Activated CD8-positive, alpha-beta T cell treated with anti-CD3 and anti-CD28 coated beads, Interleukin-2, amount 10 ng/mL, durations not matched to agents 7 days and 5 days (primary cell): Measurements from ENCODE around the gene PNKP. TPM values are rescaled to one million over a fixed set of nuclear protein-coding genes. Genes with fewer than 3 reads are reported as not detected.

ENCODE experiments used
- ATAC-seq: fragments of 150-1000 bp; cut with Tn5 transposase; one replicate; pipeline ENCODE4 v1.10.0; 2021; ENCODE audit warnings: moderate library complexity
- CTCF ChIA-PET: fragments of 350-600 bp; sonication (Branson Sonifier 250); formaldehyde crosslinking; loops from one replicate; lab custom pipeline; 2021; ENCODE audit warnings: antibody characterized with exemption; lab: Charles Lee
- POLR2A ChIA-PET: fragments of 350-600 bp; sonication (Branson Sonifier 250); formaldehyde crosslinking; loops from one replicate; lab custom pipeline; 2021; ENCODE audit warnings: antibody characterized with exemption; lab: Charles Lee
- DNase-seq: peaks from one replicate; pipeline ENCODE4 v3.0.0-alpha.2; 2020
- H3K27ac Mint-ChIP-seq: one replicate; pipeline ENCODE4 v1.8.0; 2021; ENCODE audit warnings: mild to moderate bottlenecking, mixed read lengths
- H3K27me3 Mint-ChIP-seq: one replicate; pipeline ENCODE4 v1.8.0; 2021; ENCODE audit warnings: low read depth, mixed read lengths
- H3K36me3 Mint-ChIP-seq: one replicate; pipeline ENCODE4 v1.8.0; 2021; ENCODE audit warnings: low read depth, mixed read lengths
- H3K4me1 Mint-ChIP-seq: one replicate; pipeline ENCODE4 v1.8.0; 2021; ENCODE audit warnings: low read depth, mixed read lengths
- H3K4me3 Mint-ChIP-seq: one replicate; pipeline ENCODE4 v1.8.0; 2021; ENCODE audit warnings: mild to moderate bottlenecking, mixed read lengths
- H3K9me3 Mint-ChIP-seq: one replicate; pipeline ENCODE4 v1.8.0; 2022; ENCODE audit warnings: mixed read lengths; ENCODE audit not compliant: insufficient read depth
- total RNA-seq, 2 experiments: library from RNA; stranded (reverse); gene quantifications; one replicate each; pipeline ENCODE4 v1.2.3, GENCODE V29; 2021

PNKP gene
- total RNA-seq, 2 experiments from 2014 or later: 113 to 120 TPM

GRCh38 chr19:49855676-49856573, 11.5 kb downstream of the PNKP start:
- H3K27ac Mint-ChIP-seq: no peak overlapping the region
- no peak for ATAC-seq
- peaks cover 16% of the 10 kb centered on the region for H3K36me3 Mint-ChIP-seq
- CTCF ChIA-PET: no interaction called here
- POLR2A ChIA-PET: no interaction called here
- peaks cover 9% of the 10 kb centered on the region for H3K27me3 Mint-ChIP-seq
- no peak for DNase-seq
- no peak overlapping the region for H3K4me3 Mint-ChIP-seq
- H3K9me3 Mint-ChIP-seq: no peaks in the 10 kb centered on the region
- peaks cover 14% of the 10 kb centered on the region for H3K4me1 Mint-ChIP-seq

- no peak for DNase-seq
- Mint-ChIP-seq H3K4me1 (peaks cover 15% of the 10 kb centered on the region), H3K27me3 (peaks cover 9% of the 10 kb centered on the region), H3K27ac (no peak overlapping the region), H3K9me3 (no peaks in the 10 kb centered on the region), H3K36me3 (peaks cover 12% of the 10 kb centered on the region), H3K4me3 (no peak overlapping the region)
- ATAC-seq: no peak
- ChIA-PET CTCF (no interaction called here), POLR2A (no interaction called here)
Measured at GRCh38 chr19:49855277-49855675, 12.1 kb downstream of the PNKP start.

DNA sequence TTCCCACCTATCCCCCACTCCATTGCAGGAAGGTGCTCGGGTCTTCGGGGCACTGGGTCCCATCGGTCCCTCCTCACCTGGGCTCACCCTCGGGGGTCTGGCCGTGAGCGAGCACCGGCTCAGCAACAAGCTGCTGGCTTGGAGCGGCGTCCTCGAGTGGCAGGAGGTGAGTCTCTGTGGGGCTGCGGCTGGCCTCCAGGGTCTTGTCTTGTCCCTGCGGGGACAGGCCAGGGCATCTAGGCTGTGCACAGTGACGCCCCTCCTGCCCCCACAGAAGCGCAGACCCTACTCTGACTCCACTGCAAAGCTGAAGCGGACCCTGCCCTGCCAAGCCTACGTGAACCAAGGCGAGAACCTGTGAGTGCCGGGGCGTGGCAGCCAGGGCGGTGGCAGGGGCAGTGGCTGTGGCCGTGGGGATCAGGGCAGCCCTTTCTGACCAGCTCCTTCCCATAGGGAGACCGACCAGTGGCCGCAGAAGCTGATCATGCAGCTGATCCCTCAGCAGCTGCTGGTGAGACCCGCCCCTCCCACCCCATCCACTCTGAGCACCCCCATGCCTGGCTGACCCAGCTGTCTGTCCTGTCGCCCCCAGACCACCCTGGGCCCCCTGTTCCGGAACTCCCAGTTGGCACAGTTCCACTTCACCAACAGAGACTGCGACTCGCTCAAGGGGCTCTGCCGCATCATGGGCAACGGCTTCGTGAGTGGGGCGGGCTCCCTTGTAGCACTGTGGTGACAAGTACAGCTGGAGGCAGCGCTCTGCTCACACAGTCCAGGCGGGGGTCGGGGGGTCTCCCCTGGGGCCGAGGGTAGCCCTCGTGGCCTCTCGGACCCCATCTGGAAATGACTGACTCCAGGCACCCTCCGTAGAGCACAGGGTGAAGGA, 12.8 kb downstream of the PNKP start:
- H3K27me3 Mint-ChIP-seq: peaks cover 9% of the 10 kb centered on the region
- no peak for DNase-seq
- ChIA-PET POLR2A (interaction anchor here (0.6 to 0.9 kb wide), 2 partner anchors 10 to 412 kb away, joined by 3 to 5 read pairs; no protein-coding TSS in a partner anchor), CTCF (no interaction called here)
- ATAC-seq: no peak
- peaks cover 16% of the 10 kb centered on the region for H3K36me3 Mint-ChIP-seq
- H3K4me1 Mint-ChIP-seq: peaks cover 22% of the 10 kb centered on the region
- H3K27ac Mint-ChIP-seq: no peak overlapping the region
- no peaks in the 10 kb centered on the region for H3K9me3 Mint-ChIP-seq
- H3K4me3 Mint-ChIP-seq: no peak overlapping the region

DNA sequence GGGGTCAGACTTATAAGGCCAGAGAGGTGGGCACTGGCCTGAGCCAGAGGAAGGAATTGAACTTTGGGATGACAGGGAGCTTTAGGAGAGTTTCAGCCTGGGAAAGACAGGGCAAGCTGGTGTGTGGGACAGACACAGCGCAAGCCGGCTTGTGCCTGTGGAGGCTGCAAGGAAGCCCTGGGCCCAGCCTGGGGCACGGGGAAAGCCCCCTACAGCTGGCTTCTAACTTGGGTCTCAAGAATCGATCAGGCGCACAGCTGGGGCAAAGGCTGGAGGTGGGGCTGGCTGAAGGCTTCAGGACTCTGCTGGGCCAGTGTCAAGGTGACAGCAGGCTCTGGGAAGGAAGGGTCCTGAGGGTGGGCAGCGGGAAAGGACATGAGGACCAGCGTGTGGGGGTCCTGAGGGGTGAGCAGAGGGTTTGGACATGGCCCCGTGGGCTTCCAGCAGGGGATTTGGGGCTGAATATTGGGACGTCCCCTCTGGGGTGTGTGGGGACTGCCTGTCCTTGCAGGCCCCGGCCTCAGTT, 13.5 kb downstream of the PNKP start:
- peaks cover 9% of the 10 kb centered on the region for H3K27me3 Mint-ChIP-seq
- no peaks in the 10 kb centered on the region for H3K9me3 Mint-ChIP-seq
- peaks cover 15% of the 10 kb centered on the region for H3K36me3 Mint-ChIP-seq
- ChIA-PET CTCF (no interaction called here), POLR2A (interaction anchor here (0.6 to 0.9 kb wide), 2 partner anchors 11 to 411 kb away, joined by 3 to 5 read pairs; no protein-coding TSS in a partner anchor)
- peaks cover 27% of the 10 kb centered on the region for H3K4me1 Mint-ChIP-seq
- H3K4me3 Mint-ChIP-seq: no peak overlapping the region
- no peak for DNase-seq
- no peak for ATAC-seq
- no peak overlapping the region for H3K27ac Mint-ChIP-seq

DNA sequence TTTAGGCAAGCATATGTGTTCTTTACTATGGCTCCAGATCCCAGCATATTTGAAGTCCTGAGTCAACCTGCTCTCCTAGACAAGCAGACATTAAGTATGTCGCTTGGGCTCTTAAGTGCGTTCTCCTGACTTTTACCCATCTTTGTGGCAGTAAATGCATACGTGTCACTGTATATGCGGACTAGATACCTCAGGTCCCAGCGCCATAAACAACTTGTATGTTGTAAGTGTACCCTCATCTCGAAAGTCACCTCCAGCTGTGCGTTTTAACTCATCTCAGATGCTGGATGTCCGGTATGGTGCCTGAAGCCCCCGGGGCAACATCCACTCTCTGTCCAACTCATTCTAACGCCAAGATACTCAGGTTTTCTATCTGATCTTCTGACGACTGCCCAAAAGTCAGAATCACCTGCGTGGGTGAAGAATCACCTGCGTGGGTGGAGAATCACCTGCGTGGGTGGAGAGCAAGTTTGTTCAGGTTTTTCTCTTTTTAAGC, 14.7 kb downstream of the PNKP start:
- H3K4me3 Mint-ChIP-seq: peak overlapping the region; percentile 72
- ATAC-seq (no peak), DNase-seq (no peak)
- H3K9me3 Mint-ChIP-seq: no peaks in the 10 kb centered on the region
- H3K4me1 Mint-ChIP-seq: peaks cover 39% of the 10 kb centered on the region
- peaks cover 13% of the 10 kb centered on the region for H3K36me3 Mint-ChIP-seq
- POLR2A ChIA-PET: interaction anchor here (1.0 to 2.5 kb wide), 3 partner anchors 12 to 23 kb away, joined by 3 to 7 read pairs (median 4); no protein-coding TSS in a partner anchor
- CTCF ChIA-PET: no interaction called here
- no peak overlapping the region for H3K27ac Mint-ChIP-seq
- H3K27me3 Mint-ChIP-seq: peaks cover 9% of the 10 kb centered on the region

DNA sequence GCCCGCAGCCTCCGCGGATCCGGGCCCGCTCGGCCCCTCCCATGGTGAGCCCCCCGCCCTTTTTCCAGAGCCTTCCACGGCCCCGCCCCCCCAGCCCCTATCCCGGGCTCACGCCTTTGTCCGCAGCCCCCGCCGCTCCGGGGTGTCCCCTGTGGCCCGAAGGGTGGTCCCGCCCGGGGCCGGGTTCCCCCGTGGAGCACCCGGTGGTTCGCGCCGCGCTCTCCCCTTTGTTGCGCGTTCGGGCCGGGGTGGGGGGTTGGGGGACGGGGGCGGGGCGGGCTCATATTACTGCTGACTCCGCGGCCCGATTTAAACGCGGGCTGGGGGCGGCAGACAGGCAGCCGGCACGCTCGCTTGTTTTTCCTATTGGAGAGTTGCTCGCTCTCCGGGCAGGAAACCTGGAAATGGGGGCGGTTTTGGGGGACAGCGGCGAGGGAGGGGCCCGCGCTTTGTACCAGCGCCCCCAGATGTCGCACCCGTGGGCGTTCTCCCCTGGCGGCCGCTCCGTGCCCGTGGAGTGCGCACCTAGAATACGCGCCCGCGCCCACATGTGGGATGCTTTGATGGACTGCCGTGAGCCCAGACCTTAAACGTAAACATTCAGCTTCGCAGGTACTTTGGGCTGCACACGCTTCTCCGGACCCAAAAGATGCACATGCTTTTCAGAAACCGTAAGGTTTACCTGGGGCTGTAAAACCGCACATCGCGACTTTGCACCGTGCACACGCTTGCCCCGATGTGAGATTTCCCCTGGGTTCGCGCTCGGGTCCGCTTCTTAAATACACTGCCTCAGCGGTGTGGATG, 15.7 kb downstream of the PNKP start:
- Mint-ChIP-seq H3K4me3 (peak overlapping the region; percentile 72), H3K27me3 (peaks cover 9% of the 10 kb centered on the region), H3K4me1 (peaks cover 41% of the 10 kb centered on the region), H3K27ac (peak overlapping the region; percentile 41), H3K9me3 (no peaks in the 10 kb centered on the region), H3K36me3 (peaks cover 11% of the 10 kb centered on the region)
- DNase-seq (no peak), ATAC-seq (no peak)
- POLR2A ChIA-PET: interaction anchor here (1.0 to 2.5 kb wide), 6 partner anchors 13 to 38 kb away, joined by 3 to 13 read pairs (median 6); partner anchors contain the start of genes FUZ and PNKP
- CTCF ChIA-PET: no interaction called here

DNA sequence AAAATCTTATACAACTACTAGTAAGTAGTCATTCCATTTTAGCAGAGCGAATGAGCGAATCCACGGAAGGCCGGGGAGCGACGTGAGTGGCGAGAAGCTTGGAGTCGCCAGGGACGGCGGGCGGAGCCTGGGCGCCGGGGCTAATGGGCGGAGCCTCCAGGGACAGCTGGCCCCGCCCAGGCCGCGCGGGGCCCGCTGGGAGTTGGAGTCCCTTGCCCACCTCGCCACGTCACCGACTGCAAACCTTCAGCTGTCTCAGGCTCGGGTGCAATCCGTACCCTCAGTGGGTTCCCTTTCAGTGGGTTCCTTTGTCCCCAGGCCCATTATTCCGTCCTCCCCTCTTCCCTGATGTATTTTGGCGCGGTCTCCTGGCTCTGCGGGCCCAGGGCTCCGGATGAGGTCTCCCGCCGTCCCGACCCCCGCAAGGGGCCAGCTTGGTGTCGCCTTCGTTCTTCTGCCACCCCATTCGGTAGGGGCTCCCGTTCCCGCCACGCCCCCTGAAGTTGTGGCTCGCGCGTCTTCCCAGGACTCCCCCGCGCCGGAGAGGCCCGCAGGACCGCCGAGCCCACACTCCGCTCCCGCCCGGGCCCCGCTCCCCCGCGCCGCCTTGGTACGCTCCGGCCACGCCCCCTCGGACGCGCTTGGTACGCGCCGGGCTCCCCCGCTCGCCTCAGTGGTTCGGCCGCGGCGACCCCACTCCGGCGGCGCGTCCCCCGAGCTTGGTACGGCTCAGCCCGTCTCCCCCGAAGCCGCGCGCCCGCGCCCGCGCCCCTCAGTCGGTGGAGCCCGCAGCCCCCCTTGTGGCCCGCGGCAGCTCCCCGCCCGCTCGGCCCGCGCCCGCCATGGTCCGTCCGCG, 16.7 kb downstream of the PNKP start, which contains the start of gene PTOV1:
TSS of gene PTOV1 (plus strand) at position 673 of the 856 bp plus-strand sequence.
- peak; percentile 92 for DNase-seq
- H3K36me3 Mint-ChIP-seq: peaks cover 9% of the 10 kb centered on the region
- peak within 1 kb of the TSS; percentile 98 for H3K27ac Mint-ChIP-seq
- H3K27me3 Mint-ChIP-seq: peaks cover 9% of the 10 kb centered on the region
- ChIA-PET POLR2A (interaction anchor here (0.5 to 2.5 kb wide), 12 partner anchors 8 to 662 kb away, joined by 3 to 13 read pairs (median 4); partner anchors contain the start of genes AKT1S1, FUZ, MED25 and PNKP), CTCF (interaction anchor here (0.5 to 1.1 kb wide), 4 partner anchors 32 to 172 kb away, joined by 3 to 6 read pairs (median 3); partner anchors contain the start of genes FUZ and MED25)
- peak; percentile 79 for ATAC-seq
- no peaks in the 10 kb centered on the region for H3K9me3 Mint-ChIP-seq
- H3K4me1 Mint-ChIP-seq: peaks cover 43% of the 10 kb centered on the region
- H3K4me3 Mint-ChIP-seq: peak within 1 kb of the TSS; percentile 87

DNA sequence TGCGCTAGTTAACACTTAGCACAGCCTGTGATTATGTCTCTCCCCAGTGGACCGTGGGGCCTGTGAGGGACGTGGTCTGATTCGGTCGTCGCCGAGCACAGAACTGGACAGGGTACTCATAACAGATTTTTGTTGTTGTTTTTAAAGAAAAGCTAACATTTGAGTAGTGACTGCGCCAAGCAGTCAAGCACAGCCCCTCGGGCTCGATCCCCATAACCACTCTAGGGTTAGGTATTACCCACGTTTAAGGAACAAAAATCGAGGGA, 17.2 kb downstream of the PNKP start:
- ChIA-PET CTCF (interaction anchor here (0.5 to 1.1 kb wide), 4 partner anchors 32 to 171 kb away, joined by 3 to 6 read pairs (median 3); partner anchors contain the start of genes FUZ and MED25), POLR2A (interaction anchor here (0.5 to 2.5 kb wide), 11 partner anchors 9 to 362 kb away, joined by 3 to 13 read pairs (median 5); partner anchors contain the start of genes AKT1S1, FUZ, MED25 and PNKP)
- Mint-ChIP-seq H3K27ac (peak overlapping the region; percentile 98), H3K27me3 (peaks cover 9% of the 10 kb centered on the region), H3K4me1 (peaks cover 43% of the 10 kb centered on the region), H3K9me3 (no peaks in the 10 kb centered on the region), H3K4me3 (peak overlapping the region; percentile 87), H3K36me3 (peaks cover 7% of the 10 kb centered on the region)
- ATAC-seq: no peak
- DNase-seq: no peak

GRCh38 chr19:49849433-49850220, 17.7 kb downstream of the PNKP start:
- Mint-ChIP-seq H3K4me1 (peaks cover 43% of the 10 kb centered on the region), H3K4me3 (peak overlapping the region; percentile 87), H3K27ac (peak overlapping the region; percentile 98), H3K36me3 (peaks cover 7% of the 10 kb centered on the region), H3K27me3 (peaks cover 9% of the 10 kb centered on the region), H3K9me3 (no peaks in the 10 kb centered on the region)
- ATAC-seq (no peak), DNase-seq (no peak)
- CTCF ChIA-PET: interaction anchor here (0.6 to 1.1 kb wide), 4 partner anchors 32 to 320 kb away, joined by 3 read pairs; partner anchors contain the start of genes FUZ and MED25
- POLR2A ChIA-PET: interaction anchor here (1.3 to 1.9 kb wide), 4 partner anchors 9 to 36 kb away, joined by 3 to 12 read pairs (median 9); partner anchors contain the start of genes AKT1S1, FUZ, MED25 and TBC1D17
